ENCODE results near the gene SNORC.
"Not testable (repeated sequence)": the region's sequence is repeated elsewhere in the genome, so short reads cannot be mapped to it uniquely, and the experiment has no call there.

Gene SNORC

DNA sequence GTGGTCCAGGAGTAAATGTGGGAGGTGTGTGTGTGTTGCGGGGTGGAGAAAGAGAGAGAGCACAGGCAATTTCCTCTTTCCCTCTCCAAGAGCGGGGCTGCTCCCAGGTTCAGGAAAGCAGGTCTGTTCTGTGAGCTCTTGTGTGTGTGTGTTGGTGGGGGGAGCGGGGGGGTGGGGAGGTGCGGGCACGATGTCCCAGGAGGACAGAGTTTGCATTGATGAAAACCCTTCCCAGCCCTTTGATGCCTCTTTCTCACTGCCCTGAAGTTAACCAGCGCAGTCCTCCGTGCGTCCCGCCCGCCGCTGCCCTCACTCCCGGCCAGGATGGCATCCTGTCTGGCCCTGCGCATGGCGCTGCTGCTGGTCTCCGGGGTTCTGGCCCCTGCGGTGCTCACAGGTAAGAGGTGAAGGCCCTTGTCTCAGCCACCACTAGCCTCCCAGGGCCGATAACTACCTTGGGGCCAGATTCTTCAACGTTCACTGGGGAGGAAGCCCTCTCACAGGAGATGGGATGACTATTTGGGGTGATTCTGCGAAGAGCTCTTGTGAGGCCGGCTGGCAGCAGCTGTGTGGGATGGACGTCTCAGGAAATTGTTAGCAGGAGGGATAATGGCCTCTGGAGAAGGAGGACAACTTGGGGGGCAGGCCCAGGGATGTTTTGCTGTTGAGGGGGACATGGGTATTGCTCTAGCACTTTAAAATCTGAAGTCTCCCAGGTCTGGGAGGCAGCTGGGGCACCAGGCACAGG is at the start of gene SNORC:
Gene SNORC, plus strand, starts transcription at position 247 of the 748 bp plus-strand sequence. Its CDS starts 78 bp downstream, at position 325.
- DNase-seq, result no peak

DNA sequence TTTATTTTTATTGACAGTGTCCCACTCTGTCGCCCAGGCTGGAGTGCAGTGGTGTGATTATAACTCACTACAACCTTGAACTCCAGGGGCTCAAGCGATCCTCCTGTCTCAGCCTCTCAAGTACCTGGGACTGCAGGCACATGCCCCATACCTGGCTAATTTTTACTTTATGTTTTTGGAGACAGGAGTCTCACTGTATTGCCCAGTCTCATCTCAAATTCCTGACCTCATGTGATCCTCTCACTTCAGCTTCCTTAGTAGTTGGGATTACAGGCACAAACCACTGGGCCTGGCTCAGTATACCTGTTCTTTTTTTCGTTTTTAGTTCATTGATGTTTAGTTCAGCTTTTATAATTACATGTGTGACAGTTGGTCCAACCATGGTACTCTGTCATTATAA is 40.1 kb upstream of the SNORC start:
- no peak for DNase-seq

DNA sequence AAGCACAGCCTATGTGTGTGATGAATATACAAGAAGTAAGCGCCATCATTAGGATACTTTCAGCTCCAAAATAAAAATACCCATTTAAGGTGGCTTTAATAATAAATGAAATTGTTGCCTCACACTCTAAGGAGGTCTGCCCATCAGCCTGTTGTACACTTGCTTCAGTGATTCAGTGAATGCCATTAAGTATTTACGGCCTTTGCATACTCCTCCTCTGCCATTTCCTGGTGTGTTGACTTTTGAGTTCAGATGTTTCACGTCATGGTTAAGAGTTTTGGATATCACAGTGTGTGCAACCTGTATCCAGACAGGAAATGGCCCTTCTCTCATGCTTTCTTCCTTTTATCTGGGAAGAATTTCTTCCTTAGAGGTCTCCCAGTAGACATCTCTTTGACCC is 38.6 kb upstream of the SNORC start:
- DNase-seq, result no peak

DNA sequence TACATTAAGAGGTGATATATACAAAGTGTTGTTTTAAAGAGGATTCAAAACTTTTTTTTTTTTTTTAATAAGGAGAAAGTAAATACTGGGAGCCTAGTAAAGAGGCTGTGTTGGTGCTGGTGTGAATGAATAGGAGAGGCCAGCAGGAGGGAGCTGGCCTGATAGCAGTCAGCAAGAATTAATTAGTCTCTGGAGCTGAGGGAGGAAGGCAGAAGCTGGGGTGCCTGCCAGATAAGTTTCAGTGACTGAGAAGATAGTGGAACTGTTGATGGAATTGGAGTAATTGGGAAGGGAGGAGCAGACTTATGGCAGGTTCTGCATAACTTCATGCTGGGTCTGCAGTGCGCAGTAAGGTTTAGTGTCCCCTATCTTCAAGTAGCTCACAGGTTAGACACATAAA is 36.2 kb upstream of the SNORC start:
- no peak for DNase-seq

DNA sequence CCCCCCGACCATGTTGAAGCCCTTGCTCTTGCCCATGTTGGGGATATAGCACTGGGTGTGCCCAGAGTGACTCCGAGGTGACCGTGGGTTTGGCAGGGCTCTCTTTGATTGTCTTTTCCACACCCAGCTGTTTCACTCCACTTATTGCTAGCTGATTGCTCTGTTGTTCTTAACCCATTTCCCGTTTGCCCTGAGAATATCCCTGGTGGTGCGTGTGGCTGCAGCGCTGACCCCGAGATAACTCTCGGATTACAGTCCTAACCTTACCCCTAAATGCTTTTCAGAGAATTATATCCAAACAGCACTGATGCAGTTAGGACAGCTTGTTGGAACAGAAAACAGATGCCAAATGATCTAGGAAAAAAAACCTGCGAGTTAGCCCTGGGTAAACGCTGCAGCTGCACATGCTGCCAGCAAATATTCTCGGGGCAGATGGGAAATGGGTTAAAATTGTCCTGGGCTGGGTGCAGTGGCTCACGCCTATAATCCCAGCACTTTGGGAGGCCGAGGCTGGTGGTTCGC is 34.3 kb upstream of the SNORC start:
- DNase-seq, result no peak

DNA sequence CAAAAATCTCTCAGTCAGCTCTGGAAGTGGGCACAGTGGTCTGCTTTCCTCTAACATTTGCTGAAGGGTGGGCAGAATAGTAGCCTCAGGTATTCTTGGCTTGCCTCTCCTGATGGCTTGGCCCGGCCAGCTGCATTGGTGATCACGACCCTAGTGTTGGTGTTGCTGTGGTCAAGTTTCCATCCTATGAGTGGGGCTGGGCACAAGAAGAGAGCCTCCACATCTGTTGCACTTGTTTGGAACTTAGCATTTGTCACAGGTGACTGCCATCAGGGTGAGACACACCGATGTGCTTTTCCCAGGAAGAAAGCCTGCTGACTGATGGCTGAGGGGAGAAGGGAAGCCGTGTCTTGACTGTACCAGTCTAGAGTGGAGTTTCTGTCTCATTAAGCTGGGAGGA is 33.1 kb upstream of the SNORC start:
- DNase-seq, result no peak

DNA sequence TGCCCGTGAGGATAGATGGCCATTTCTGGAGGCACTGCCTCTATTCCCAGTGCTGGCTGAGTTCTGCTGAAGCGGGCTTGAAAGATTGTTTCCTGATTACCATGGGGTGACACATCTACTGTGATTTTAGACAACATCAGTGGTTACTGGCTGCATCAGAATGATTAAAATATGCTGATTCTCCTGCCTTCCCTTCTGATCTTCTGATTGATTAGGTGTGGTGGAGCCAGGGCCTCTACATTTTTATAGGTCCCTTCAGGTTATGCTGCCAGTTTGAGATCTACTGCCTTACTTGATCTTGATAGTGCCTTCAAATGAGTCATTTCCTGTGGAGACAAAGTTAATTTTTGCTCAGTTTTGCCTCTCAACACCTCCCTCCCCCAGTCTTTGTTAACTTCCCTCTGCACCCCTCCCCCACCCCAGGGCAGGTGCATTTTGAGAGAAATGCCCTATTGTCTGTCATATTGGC is 31.6 kb upstream of the SNORC start:
- DNase-seq, result peak; percentile 64

DNA sequence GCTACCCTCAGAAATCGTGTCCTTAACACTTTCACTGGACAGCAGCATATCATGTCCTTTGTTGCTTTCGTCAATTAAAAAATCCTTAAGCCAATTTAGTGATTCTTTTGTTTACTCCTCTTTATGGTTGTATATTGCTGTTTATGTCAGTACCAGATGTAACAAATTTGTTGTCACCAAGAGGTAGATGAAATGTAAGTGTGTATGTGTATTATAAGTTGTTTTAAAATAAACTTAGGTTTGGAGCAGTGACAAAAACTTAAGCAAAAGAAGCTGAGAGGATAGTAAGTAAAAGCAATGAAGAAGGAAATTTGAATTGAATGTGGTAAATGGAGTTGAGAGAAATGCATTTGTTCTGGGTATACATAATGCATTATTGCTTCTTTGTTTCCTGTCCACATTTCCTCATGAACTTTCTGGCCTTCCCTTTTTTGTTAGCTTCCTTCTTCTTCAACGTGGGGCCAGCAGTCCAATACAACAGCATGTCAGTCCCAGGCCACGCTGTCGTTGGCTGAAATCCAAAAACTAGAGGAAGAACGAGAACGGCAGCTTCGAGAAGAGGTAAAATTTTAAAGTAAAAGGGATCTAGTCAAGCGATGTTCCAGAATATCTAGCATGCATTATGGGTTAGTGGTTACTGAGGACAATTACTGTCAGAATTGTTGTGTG is 30.5 kb upstream of the SNORC start:
- DNase-seq, result no peak

DNA sequence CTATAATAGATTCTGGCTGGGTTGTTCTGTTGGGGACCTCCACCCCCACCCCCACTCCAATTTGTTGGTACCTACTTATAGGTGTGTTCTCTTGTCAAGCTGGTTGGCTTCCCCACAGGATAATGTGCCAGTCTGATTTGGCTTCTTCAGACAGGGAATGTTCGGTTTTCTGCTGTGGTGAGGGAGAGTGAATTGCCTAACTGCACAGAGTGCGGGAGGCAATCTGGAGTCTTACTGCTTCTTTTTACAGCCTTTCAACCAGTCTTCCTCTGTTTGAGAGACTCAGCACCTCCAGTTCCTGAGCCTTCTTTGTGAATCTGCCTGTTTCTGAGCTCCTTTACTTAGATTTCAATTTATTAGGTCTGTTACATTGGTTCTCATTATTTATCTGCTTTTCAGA is 27.4 kb upstream of the SNORC start:
- no peak for DNase-seq

DNA sequence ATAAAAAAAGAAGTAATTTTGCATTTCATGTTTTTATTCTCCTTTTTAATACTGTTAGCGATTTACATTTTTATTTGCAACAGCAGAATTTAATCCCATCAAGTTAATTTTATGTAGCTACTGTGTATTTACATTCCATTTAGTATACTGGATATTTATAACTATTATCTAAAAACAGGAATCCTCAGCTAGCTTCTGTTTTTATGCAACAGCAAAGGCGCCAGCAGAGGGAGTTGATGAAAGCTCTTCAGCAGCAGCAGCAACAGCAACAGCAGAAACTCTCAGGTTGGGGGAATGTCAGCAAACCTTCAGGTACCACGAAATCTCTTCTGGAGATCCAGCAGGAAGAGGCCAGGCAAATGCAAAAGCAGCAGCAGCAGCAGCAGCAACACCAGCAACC is 26.2 kb upstream of the SNORC start:
- DNase-seq, result no peak

DNA sequence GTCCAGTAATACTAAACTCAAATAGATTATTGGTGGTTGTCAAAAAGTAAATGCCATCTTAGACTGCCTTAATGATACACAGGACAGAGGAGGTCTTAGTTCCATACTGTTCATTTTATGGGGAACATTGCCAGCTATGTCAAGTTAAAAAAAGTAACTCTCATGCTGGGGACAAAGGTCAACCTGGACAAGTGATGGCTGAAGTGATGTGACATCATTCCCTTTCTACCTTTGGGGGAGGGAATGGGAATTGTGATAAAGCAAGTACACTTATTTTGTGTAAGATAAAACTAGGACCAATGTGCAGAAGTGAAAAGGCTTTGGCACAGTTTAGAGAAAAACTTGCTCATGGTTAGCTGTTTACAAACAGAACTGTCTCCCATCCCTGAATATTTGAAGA is 24.0 kb upstream of the SNORC start:
- DNase-seq, result no peak

DNA sequence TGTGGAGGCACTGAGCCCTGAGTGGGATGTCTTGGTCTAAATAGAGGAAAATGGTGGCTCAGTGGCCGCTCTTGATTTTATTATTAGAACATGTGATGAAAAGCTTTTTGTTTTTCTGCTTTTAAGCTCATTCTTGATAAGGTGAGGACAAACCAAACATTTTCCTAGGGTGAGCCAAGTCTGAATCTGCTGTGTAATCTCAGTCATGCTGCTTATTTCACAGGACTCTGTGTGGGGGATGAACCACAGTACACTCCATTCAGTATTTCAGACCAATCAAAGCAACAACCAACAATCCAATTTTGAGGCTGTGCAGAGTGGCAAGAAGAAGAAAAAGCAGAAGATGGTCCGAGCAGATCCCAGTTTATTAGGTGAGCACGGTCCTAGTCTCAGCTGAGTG is 20.0 kb upstream of the SNORC start:
- DNase-seq, result no peak

DNA sequence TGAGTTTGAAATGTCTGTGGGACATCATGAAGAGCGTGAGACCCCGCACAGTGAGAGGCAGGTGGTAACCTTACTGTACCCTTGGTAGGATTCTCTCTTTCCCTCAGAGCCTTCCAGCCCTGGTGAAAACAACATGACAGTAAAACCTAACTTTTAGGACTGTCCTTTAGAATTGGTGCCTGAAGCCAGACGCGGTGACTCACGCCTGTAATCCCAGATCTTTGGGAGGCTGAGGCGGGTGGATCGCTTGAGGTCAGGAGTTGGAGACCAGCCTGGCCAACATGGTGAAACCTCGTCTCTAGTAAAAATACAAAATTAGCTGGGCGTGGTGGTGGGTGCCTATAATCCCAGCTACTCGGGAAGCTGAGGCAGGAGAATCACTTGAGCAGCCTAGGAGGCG is 18.0 kb upstream of the SNORC start:
- DNase-seq, result not testable (repeated sequence)

DNA sequence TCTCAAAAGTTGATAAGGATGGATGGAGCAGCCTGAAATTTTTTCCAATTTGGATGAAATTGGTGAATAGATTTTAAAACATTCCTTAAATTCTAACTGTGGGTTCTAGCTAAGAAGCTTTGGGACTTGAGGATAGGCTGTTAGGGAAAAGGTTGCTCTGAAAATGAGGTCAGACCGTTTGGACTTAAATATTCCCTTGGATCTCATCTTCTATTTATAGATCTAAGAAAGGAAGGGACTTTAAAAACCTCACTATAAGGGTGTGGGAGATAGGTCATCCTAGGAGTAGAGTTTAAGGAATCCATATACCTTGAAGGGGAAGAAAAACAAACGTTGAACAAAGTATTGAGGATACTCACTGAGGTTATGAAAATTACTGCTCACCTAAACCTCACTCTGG is 17.4 kb upstream of the SNORC start:
- no peak for DNase-seq

DNA sequence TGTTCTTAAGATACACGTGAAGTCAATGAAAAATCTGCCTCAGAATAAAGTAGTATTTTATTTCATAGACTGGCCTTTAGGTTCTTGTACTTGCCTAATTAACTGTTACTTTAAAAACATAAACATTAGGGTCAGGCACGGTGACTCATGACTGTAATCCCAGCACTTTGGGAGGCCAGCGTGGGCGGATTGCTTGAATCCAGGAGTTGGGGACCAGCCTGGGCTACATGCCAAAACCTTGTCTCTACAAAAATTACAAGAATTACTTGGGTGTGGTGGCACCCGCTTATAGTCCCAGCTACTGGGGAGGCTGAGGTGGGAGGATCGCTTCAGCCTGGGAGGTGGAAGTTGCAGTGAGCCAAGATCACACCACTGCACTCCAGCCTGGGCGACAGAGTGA is 16.0 kb upstream of the SNORC start:
- DNase-seq, result no peak

DNA sequence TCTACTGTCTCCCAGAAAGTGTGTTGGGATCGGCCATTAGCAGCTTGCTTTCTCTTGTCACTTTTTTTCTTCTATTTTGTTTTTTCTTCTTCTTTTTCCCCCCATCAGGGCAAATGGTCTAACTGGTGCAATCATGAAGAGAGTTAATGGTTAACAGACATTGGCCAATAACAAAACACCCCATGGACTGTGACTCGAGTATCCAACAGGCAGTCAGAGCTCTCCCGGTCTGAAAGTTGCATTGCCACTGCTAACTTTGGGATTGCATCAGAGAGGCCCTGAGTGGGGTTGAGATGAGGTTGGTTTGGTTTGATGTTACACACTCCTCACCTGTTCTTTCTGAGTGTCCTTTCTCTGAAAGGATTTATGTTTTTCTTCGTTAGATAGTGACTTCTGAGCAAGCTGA is 12.9 kb upstream of the SNORC start:
- DNase-seq, result no peak

DNA sequence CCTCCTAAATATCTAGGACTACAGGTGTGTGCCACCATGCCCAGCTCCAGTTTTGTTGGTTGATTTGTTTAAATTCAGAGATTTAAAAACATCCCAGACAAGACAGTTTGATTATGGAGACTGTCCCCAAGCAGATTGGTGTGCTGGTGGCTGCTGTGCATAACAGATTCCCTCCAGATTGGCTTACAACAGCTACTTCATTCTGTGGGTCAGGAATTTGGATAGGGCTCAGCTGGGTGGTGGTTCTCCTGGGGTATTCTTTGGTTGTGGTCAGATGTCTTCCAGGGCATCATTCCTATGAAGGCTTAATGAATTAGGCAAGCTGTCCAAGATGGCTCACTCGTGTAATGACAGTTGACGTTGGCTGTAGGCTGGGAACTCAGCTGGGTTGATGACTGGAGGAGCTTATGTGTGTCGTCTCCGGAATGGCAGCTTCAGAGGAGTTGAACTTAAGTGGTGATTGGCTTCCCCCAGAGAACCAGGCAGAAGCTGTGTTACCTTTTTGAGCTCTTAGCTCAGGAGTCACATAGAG is 10.6 kb upstream of the SNORC start:
- DNase-seq, result no peak

DNA sequence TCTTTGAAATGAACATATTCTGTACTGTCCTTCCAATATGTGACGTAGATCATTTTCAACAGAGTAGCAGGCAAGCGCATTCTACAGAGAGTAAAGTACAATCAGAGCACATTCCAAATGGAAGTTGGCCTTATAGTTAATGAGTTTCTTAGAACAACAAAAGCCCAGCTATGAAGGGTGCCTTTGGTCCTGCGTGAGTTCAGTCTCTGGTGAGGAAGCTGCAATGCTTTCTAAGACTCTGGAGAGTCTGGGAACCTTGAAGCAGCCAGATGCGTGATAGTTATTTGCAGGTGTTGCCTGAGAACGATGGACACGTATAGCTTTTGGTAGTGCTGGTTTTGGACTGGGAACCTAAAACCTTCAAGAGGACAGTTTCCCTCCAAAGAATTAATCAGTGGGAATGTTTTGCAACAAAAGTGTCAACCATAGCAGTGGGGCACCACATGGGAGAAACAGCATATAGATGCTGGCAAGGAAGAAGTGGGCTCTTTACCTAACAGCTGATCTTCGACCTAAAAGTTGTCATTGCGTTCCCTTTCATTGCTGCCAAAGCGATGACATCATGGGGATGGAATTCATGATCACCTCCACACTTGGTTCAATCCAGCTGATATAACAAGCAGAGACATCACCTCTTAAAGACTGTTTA is 9.3 kb upstream of the SNORC start:
- DNase-seq, result no peak

DNA sequence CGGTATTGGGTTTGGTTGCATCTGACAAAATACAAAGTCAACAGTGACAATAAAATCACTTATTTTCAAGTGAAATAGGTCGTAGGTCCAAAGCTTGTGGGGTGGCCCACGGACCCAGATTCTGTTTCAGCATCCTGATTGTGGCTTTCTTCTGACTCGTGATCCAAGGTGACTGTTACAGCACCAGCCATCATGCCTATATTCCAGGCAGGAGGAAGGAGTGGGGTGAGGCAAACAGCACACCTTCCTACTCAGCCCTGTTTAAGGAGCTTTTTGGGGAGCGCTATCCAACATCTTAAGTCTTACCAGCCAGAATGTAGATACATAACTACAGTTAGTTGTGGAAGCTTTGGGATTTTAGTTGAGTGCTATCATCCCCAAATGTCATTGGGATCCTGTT is 8.7 kb upstream of the SNORC start:
- DNase-seq, result no peak

DNA sequence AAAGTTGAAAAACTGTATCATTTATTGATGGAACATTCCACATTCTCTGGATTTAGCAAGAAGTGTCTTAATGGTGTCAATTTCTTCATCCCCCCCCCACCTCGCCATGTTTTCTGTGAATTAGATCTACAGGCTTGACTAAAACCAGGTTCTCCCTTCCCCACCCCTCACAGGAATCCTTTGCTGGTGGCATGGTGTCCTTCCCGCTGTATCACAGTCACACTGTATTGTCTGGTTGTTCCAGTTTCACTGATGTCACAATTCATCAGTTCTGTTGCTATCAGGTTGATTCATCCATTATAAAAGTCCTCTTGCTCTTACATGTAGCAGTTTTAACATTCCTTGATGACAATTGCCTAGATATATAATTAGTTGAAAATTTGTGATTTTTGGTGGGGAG is 6.1 kb upstream of the SNORC start:
- DNase-seq, result no peak

DNA sequence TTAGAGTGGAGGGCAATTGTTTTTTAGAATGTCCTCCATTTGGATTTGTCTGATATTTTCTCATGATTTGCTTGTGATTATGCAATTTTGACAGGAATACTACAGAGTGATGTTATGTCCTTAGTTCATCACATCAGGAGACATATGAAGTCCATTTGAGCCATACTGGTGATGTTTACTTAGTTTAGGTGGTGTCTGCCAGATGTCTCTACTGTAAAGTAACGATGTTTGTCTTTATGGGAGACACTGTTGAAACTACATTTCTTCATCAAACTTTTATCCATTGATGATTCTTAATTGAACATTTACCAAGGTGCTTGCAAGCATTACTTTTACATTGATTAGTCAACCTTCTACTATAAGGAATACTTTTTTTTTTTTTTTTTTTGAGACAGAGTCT is 4.9 kb upstream of the SNORC start:
- no peak for DNase-seq

DNA sequence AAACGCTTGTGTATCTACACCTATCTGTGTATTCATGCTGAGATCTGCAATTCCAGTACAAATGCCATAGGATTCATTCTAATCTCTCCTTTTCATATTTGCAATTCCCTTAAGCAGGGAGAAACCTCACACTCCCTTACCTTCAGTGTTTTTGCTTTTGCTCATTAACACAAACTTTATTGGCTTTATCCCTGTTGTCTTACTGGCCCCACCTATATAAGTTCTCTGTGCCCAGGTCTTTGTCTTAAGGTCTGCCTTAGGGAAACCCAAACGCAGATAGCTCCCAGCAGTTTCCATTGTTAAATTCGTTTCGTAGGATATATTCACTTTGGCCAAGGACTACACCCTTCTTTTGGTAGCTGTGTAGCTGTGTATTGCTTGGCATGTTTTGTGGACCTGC is 4.0 kb upstream of the SNORC start:
- DNase-seq, result no peak

DNA sequence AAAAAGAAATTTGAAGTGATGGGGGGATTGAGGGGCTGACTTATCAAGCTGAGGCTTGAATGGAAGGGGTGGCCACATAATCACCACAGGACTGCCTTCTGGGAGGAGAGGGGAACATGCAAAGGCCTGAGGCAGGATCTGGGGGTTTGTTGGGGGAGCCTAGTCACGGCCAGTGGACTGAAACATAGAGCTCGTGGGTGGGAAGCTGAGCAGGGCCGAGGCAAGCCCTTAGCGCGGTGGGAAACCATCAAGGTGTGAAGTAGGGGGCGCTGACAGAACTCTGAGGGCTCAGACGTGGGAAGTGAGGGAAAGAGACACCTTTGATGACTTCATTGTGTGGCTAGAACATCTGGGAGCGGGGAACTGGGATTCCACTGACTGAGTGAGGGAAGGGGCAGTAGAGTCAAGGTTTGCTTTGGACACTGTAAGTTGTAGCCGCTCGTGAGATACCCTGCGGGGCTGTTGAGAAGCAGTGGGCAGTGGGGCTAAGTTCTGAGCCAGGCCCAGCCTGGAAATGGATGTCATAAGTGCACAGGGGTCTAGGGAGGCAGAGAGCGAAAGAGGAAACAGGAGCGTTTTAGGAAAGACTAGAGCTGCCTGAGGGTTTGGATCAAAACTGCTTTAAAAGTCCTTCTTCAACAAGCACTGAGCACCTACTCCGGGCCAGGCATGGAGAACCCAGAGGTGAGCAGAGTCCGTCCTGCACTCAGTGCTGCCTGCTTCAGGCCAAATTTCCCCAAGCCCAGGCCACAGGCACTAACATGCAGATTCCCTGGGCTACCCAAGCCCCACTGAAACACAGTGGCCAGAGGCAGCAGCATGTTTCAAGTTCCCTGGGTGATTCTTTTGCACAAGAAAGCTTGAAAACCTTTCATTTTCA is 686 bp upstream of the SNORC start:
- no peak for DNase-seq
